Measurements from ENCODE around the gene SMC1A.

Gene SMC1A

DNA sequence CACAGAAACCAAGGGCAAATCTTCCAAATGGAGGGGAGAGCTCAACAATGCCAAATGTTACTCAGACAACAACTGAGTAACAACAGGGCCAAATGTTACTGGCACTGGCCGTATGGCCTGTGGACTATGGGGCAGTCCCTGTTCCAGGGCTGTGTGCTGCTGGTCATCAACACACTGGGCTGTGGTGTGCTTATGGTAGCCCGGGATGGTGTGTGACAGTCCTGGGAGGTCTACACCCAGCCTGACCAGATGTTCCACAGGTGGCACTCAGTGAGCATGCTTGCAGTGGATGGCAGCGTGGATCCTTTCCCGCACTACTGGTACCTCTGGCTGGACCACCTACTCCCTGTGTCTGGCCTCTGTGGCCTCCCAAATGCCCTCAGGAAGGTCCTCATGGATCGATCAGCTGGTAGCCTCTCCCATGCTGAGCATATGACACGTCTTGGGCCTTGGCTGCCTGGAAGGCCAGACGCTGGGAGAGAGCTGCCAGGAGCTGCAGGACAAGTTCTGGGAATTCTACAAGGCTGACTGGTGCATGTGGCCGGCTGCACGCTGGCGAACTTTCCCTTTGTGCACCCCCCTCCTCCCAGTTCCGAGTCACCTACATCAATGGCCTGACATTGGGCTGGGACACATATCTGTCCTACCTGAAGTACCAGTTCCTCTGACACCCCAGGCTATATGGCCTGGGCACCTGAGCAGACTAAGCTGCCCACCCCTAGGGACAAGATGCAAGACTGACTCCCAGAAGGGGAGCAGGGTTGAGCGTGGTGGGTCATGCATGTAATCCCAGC, 81.4 kb downstream of the SMC1A start:
- no peak for DNase-seq (ENCODE audit: low read depth in 2 of 2)

DNA sequence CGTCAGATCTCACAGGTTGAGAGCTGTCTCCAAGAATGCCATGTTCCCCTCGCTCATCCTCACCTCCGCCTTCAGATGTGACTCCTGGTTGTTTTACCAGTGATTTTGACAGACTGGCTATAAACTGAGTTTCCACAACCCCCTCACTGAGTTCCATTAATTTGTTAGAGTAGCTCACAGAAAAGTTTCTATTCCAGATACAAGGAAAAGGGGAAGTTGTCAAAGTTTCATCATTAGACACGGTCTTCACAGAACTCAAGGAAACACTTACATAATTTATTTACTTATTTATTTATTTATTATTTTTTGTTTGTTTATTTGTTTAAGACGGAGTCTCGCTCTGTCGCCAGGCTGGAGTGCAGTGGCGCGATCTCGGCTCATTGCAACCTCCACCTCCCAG, 85.4 kb downstream of the SMC1A start:
- no peak for DNase-seq (ENCODE audit: low read depth in 2 of 2)

DNA sequence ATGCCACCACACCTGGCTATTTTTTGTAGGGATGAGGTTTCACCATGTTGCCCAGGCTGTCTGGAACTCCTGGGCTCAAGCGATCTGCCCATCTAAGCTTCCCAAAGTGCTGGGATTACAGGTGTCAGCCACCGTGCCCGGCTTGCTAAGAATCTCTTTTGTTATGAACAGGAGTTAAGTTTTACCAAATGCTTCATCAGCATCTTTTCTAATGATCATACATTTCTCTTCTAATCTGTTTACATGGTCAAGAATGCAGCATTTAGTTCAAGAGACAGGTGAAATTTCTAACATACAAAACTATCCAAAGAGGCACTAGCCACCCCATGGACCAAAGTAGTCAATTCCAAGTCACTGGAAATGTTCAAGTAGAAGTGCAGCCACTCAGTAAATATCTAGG, 88.6 kb downstream of the SMC1A start:
- DNase-seq (ENCODE audit: low read depth in 2 of 2): no peak

DNA sequence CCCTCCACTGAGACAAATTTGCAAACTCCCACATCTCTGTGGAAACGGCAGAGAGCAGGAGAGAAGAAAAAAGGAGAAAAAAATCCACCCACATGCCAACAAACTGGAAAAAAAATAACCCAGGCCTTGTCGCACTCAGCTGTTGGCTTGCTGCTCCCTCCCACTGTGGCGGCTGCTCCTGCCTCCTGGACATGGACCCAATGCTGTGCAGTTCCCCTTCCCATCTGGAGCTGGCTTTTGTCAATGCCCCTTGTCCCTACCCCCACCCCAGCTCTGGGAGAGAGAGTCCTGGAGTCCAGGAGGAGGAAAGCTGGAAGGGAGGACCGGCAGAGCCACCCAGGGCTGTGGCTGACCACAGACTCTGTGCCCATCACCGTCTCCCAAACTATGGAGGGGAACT, 90.2 kb downstream of the SMC1A start:
- DNase-seq (ENCODE audit: low read depth in 2 of 2): no peak

DNA sequence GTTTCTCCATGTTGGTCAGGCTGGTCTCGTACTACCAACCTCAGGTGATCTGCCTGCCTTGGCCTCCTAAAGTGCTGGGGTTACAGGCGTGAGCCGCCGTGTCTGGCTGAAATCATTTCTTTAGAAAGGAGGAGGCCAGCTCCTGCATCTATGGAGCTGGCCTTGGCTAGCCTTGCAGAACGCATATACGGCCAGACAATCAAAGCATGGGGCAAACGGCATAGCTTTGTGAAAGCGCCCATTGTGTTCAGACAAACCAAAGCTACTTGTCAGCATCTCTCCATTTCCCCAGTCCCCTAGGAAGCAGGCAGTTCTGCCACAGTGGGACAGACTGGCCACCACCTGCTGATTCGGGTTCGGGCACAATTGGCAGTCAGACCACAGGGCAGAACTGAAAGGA, 92.1 kb downstream of the SMC1A start:
- no peak for DNase-seq (ENCODE audit: low read depth in 2 of 2)

DNA sequence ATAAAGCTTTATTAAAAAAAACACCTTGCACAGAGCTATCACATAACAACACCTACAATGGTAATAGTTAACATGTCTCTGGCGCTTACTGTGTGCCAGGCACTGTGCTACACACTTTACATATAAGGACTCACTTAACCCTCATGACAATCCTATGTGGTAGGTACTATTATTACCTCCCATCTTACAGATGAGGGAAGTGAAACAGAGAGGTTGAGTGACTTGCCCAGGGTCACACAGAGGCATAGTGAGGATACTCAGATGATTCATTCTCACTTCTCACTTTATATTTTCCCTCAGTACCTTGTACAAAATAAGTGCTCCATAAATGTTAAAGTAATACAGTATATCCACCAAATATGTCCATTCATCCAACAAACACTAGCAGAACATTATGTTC, 97.7 kb downstream of the SMC1A start:
- no peak for DNase-seq (ENCODE audit: low read depth in 2 of 2)

All from stimulated activated CD4-positive, alpha-beta T cell treated with anti-CD3 and anti-CD28 coated beads, Interleukin-4, amount 100 ng/mL, for 48 hours (primary cell).